KG1 (cell line): Measurements from ENCODE around the gene PRKCZ.

Experiments used
- DNase-seq: peaks from one replicate; lab custom pipeline; 2025; lab: John Stamatoyannopoulos, UW

Gene PRKCZ

DNA sequence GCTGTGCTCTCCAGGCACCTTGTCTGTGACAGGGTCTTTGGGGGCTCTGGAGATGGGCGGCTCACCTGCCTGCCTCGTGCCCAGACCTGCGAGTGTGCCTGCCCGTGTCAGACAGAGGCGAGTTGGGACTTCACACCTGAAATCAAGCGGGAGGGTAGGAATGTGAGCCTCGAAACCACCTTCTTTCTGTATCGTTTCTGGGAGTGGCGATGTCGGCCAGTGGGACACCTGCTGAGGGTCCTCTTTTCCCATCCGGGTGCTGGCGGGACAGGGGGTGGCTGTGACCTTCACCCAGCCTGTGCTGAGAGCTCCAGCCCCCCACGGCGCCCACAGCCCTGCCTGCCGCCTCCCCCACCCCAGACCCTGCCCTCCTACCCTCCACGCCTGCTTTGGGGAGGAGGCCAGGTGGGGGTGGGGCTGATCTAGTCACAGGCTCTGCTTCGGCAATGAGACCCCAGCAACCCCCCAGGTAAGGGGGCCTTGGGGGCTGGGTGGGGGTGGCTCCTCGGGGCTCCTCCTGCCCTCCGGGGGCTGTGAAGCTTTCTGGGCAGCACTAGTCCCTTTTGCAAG, 160.0 kb downstream of the PRKCZ start:
- DNase-seq, result no peak

GRCh38 chr1:2210786-2211185, 160.6 kb downstream of the PRKCZ start:
- no peak for DNase-seq

- no peak for DNase-seq
These were observed 162.0 kb downstream of the PRKCZ start for GRCh38 chr1:2212274-2212531.

DNA sequence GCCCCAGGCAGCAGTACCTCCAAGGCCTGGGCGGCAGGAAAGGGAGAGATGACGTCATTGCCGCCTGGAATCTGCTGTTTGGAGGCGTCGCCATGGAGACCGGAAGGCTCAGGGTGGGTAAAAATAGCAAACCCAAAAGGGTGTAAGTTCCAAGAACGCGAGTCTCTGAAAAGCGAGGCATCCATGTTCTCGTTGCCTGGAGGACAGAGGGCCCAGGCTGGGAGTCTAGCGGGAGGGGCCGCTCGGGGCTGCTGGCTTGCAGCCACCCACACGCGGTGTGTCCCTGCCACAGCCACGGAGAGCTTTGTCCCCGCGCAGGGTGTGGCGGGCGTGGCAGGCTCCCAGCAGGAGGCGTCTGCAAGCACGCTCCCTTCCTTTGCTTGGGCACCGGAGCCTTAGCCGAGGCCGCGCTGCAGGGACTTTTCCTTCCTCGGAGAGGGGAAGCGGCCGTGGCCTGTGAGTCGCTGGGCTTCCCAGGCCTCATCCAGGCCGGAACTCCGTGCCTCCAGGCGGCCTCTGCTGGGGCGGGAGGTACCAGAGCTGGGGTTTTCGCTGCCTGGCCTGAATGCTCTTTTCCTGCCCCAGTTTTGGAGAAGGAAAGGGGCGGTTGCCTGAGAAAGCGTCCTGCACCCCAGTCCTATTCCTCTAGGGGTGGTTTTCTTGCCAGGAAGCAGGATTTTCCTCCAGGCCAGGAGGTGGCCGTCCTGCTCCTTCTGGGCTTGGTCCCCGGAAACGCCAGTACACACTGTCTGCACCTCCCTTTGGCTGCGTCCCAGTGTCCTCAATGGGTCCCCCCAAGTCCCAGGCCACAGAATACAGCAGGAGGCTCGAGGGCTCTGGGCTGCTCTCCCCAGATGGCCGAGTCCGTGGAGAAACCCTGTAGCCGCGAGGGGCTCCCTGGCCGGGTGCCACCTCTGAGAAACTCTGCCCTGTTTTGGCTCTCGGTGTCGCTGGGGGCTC, 162.6 kb downstream of the PRKCZ start:
- peak; percentile 12 for DNase-seq

DNA sequence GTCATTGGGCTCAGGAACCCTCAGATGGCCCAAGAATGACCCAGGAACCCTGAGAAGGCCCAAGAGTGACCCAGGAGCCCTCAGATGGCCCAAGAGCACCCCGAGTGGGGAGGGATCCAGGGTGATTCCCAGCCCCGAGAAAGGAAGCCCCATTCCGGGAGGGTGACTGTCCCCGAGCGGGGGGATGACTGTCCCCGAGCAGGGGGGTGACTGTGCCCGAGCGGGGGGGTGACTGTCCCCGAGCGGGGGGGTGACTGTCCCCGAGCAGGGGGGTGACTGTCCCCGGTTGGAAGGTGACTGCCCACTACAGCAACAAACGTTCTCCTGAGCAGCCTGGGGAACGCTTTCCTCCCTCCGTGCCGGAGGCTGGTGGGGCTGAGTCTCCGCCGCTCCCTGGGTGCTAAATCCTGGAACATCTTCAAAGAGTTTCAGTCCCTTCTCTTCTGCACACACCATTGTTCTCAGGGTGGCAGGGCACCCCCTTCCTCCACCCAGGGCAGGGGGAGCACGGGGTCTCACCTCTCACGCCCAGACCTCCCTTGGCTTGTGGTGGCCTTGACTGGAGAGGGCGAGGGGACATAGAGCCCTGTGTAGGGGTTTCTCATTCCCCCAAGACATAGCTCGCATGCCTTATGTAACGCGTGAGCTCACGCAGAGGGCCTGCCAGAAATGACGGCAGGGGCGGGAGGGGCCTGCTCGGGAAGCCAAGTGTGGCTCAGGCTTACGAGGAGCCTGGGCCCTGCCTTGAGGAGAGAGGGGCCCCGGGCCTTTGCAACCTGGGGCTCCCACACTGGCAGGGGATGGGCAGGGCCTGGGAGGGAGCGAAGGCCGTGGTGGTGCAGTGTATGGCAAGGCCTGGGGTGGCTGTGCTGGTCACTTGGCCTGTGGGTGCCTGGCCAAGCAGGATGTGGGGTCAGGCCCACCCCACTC, 163.6 kb downstream of the PRKCZ start:
- DNase-seq, result no peak

DNA sequence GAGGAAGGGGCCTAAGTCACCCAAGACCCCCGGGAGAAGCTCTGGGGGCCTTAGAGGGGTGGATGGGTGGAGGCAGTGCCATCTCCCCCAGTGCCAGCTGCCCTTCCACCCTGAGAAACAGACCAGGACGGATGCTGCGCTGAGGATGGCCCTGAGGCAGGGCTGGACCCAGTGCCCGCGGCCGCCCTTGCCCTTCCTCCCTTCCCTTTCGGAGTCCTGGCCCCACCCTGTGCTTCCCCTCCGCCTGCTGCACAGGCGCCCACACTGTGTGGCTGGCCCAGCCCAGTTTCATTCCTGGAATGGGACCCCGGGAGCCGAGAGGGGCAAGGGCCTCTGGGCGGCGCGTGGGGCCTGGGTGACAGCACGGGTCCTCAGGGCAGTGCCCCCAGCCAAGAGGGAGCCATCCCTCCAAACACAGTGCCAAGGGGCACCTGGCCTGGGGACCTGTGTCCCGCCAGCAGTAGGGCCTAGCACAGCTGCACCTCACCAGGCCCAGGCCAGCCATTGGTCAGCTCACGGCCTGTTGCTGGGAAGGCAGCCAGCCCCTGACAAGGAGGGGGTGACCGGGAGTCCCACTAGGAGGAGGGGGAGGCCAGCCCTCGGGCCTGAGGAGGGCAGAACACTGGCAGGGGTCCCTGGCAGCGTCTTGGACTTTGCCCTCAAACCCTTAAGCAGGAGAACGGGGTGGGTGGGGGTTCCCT, 164.5 kb downstream of the PRKCZ start:
- no peak for DNase-seq

GRCh38 chr1:2215329-2215728, 165.1 kb downstream of the PRKCZ start:
- no peak for DNase-seq

- no peak for DNase-seq
These were observed 165.9 kb downstream of the PRKCZ start for GRCh38 chr1:2215909-2216766.

DNA sequence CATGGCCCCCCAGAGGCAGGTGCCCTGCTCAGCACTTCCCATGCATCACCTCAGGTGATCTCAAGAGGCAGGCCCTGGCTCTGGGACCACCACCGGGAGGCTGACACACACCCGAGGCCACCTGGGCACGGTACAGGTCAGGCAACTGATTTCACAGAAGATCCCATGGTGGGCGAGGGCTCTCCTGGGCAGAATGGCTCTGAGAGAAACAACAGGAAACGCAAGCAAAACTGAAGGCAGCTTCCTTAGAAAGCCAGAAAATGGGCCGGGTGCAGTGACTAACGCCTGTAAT, 166.5 kb downstream of the PRKCZ start:
- DNase-seq, result no peak

DNA sequence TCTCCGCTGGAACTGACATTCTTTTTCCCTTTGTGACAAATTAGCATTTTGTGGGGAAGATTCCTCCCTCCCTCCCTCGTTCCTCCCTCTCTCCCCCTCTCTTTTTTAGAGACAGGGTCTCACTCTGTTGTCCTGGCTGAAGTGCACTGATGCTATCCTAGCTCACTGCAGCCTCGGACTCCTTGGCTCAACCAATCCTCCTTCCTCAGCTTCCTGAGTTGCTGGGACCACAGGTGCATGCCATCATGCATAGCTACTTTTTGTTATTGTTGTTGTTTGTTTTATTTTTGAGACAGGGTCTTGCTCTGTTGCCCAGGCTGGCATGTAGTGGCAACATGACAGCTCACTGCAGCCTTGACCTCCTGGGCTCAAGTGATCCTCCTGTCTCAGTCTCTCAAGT, 171.1 kb downstream of the PRKCZ start:
- DNase-seq, result no peak

GRCh38 chr1:2224170-2224584, 174.0 kb downstream of the PRKCZ start:
- no peak for DNase-seq

DNA sequence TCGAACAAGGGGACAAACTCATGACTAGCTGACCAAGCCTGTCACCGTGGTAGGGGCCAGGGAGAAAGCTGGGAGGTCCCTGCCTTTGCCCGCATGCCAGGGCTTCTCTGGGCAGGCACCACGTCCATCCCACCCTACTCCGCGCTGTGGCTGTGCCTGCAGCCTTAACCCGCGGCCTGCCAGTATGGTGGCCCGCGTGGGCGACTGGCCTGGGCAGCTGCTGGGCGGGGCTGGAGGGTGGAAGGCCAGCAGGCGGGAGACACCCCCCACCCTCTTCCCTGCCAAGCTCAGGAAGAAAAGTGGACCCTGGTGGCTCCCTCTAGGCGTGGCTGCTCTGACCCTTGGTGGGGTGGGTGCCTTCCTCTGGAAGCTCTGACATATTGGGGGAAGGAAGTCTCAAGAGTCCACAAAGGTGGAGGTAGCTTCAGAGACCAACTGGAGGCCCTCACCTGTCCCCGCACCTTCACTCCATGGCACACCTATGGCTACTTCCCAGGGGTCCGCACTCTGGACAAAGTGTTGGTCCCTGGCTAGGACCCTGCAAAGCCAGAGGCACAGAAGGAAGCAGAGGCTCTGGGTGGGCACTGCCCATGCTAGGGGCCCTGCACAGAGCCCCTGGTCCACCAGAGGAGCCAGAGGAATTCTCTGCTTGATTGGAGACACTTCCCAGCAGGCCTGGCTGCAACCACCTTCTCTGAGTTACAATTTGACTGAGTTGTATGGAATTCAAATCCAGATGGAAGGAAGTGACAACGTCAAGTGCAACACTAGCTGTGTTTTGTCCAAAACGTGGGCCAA, 174.6 kb downstream of the PRKCZ start:
- DNase-seq, result no peak

- no peak for DNase-seq
These were observed 176.5 kb downstream of the PRKCZ start for GRCh38 chr1:2226525-2227345.

DNA sequence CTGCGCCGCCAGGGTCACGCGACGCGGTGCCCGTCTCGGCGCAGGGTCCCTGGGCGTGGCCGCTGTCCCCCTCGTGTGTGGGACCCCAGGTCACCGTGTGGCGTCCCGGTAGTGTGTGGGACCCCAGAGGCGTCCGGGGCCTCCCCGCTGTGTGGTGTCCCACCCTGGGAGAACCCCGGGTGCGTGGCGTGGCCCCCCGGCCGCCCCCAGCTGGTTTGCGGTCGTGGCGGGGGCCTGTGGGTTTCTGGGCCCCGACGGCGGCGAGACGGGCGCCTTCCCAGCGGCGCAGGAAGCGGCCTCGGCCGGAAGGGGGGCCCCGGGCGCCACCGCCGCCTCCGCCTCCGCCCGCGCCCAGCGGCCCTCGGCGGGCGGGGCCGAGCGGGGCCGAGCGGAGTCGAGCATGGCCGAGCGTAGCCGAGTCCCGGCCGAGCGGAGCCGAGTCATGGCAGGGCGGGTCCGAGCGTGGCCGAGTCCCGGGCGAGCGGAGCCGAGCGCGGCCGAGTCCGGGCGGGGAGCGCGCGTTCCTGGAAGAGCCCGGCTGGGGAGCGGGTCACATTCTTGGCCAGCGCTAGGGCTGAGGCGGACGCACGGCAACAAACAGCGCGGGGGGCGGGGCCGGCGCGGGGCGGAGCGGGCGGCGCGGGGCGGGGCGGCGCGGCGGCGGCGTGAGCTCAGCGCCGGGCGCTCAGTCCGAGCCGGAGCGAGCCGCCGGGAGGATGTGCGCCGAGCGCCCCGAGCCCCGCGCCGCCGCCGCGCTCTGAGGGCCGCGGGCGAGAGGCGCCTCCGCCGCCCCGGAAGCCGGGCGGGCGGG, 177.3 kb downstream of the PRKCZ start:
- peak; percentile 84 for DNase-seq

GRCh38 chr1:2228157-2228594, 178.0 kb downstream of the PRKCZ start, which contains the start of gene SKI:
SKI (plus strand) TSS chr1:2228319; CDS start chr1:2228767, 448 bp downstream.
- no peak for DNase-seq

DNA sequence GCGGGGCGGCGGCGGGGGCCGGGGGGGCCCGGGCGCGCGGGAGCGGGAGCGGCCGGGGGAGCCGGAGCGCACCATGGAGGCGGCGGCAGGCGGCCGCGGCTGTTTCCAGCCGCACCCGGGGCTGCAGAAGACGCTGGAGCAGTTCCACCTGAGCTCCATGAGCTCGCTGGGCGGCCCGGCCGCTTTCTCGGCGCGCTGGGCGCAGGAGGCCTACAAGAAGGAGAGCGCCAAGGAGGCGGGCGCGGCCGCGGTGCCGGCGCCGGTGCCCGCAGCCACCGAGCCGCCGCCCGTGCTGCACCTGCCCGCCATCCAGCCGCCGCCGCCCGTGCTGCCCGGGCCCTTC, 178.5 kb downstream of the PRKCZ start:
- no peak for DNase-seq

GRCh38 chr1:2229037-2229864, 179.0 kb downstream of the PRKCZ start:
- DNase-seq, result peak; percentile 50
